ENCODE data around the gene ZNF416.

Gene ZNF416

DNA sequence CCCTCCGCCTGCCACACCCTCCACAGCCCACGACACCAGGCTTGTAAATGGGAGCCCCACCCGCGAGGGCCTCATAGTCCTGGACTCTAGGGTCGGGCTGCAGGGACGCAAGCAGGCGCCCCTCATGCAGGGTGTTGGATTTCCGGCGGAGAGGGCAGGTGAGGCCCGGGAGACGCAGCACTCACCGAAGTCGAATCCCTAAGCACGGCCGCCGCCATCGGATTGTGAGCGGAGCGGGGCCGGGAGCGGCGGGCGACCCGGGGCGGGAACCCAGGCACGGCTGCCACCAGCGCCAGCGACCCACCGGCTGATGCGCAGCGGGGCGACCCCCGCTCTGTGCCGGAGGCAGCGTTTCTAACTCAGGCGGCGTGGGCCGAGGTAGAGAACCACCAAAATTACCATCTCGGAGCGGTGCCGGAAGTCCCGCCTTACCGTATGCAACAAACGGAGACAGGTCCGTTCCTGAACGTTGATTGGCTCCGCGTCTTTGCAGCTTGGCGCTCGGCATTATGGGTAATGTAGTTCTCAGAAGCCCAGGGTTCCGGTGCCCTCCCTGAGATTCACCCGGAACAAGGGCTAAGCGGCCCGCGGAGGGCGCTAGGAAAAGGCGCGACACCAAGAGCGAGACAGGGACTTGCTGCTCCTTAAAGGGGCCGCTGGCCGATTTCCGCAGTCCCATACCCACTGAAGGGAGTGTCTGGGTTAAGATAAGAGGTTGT, at the start of gene ZNF416:
Gene ZNF416, minus strand, starts transcription at position 425 of the 719 bp plus-strand sequence. Its CDS starts 207 bp downstream, at position 218.
- peak; percentile 93 to 94 for DNase-seq (ENCODE audit: low read depth in 2 of 2)

DNA sequence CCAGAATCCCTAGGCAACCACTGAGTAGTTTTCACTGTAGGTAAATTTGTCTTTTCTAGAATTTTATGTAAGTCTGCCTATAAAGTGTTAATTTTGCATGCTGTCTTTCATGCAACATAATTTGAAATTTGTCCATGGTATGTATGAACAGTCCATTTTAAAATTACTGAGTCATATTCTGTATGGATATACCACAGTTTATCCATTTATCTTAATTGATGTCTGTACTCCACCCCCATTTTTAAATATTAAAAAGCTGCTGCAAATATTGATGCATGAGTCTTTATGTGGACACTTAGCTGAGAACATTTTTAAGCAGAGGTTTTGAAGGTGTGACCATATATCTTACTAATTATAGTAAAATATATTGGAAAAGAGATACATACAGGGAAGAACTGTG, 44.4 kb upstream of the ZNF416 start:
- DNase-seq (ENCODE audit: low read depth in 2 of 2): no peak

DNA sequence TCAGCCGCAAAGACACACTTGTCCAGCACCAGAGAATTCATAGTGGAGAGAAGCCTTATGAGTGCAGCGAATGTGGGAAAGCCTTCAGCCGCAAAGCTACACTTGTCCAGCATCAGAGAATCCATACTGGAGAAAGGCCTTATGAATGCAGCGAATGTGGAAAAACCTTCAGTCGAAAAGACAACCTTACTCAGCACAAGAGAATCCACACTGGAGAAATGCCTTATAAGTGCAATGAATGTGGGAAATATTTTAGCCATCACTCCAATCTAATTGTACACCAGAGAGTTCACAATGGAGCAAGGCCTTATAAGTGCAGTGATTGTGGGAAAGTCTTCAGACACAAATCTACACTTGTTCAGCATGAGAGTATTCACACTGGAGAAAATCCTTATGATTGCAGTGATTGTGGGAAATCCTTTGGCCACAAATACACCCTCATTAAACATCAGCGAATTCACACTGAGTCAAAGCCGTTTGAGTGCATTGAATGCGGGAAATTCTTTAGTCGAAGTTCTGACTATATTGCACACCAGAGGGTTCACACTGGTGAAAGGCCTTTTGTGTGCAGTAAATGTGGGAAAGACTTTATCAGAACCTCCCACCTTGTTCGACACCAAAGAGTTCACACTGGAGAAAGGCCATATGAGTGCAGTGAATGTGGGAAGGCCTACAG, 42.1 kb upstream of the ZNF416 start:
- DNase-seq (ENCODE audit: low read depth in 2 of 2): no peak

DNA sequence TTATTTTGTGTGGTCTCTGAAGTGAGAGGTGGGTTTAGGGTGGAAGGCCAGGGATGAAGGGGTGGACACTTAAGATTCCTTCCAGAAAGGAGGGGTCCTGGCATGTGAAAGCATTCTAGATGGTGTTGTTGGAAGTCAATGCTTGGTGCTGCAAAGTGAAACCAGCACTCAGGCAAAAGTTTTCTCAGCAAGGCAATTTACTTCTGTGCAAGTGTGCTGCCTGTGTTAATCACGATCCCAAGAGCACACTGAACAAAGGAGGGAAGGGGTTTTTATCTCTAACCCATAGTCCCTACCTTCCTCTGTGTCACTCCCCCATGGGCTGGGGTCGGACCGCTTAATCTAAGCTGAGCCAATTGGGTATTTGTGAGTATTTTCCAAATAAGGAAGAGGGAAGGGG, 36.6 kb upstream of the ZNF416 start:
- no peak for DNase-seq (ENCODE audit: low read depth in 2 of 2)

DNA sequence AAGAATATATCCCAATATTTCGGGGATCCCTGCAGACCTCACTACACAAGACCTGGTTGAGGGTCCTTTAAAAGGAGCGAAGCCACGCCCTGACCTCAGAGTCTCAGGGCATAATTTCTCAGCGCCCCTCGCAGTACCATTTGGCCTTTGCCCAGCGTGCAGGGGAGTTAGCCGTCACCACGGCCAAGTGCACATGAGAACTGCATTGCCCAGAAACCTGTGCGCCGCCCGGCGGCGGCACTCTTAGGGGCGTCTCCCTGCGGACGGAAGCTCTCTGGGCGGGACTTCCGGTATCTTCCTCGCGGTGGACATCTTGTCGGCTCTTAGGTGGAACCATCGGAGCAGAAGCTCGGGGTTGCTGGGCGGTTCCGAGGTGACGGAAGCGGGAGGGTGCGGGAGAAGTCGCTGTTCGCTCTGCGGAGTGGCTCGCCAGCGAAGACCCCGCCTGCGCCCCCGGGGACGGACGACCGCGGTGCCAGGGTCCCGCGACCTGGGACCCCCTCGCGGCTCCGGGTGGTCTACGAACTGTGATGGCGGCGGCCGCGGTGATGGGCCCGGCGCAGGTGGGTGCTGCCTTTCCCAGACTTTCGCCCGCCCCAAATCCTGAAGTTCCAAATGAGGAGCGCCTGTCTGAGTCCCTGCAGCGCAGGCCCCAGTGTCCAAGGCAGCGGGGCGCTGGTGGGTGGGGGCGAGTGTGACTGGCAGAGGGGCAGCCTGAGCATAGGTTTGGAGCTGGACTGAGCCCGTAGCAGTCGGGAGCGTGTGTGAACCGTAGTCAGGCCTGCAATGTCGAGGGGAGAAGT, 35.4 kb upstream of the ZNF416 start, which contains the start of gene ZNF134:
Gene ZNF134, plus strand, starts transcription at position 302 of the 803 bp plus-strand sequence. CDS start 5,227 bp downstream, outside the sequence.
- DNase-seq (ENCODE audit: low read depth in 2 of 2): peak; percentile 83 to 89

DNA sequence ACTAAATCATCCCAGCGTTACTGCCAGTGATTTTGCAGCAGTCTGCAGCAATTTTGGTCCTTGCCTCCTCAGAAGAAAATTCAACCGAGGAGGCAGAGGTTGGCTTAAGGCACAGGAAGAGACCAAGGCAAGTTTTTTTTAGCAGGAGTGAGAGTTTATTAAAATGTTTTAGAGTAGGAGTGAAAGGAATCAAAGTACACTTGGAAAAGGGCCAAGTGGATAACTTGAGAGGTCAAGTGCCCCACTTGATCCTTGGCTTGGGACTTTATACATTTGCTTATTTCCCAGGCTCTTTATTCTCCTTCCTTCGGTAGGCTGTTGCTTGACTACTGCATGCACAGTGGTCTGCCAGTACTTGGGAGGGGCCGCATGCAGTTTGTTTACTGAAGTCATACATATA, 32.4 kb upstream of the ZNF416 start:
- no peak for DNase-seq (ENCODE audit: low read depth in 2 of 2)

DNA sequence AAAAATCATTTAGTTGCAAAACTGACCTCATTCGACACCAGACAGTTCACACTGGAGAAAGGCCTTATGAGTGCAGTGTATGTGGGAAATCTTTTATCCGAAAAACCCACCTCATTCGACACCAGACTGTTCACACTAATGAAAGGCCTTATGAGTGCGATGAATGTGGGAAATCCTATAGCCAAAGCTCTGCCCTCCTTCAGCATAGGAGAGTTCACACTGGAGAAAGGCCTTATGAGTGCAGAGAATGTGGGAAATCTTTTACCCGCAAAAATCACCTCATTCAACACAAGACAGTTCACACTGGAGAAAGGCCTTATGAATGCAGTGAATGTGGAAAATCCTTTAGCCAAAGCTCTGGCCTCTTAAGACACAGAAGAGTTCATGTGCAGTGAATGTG, 28.2 kb upstream of the ZNF416 start:
- no peak for DNase-seq (ENCODE audit: low read depth in 2 of 2)

DNA sequence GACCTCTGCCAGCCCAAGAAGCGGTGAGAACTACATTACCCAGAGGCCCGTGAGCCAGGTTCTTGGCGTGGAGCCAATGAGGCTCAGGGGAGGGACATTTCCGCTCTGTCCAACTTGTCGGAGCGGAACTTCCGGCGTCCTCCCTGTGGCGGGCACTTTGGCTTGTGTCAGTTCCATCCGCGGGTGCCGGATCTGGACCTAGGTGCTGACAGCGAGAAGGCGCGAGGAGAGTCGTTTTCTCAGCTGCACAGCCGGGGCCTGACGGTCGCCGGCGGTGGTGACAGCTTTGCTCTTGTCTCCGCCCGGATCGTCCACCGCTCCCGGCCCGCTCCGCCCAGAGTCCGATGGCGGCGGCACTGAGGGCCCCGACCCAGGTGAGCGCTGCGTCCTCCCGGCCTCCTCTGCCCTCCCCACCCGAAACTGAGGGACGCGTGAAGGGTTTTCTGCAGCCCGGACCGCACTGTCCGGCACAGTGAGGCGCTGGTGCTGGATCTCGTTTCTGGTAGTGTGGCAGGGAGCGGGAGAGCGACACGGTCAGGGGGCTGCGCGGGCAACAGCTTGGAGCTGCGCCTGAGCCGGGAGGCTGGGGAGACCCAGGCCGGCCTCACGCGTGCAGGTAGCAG, 21.2 kb upstream of the ZNF416 start, which contains the start of gene ZNF530:
Gene ZNF530, plus strand, starts transcription at position 125 of the 623 bp plus-strand sequence. CDS start 4,461 bp downstream, outside the sequence.
- peak; percentile 77 to 84 for DNase-seq (ENCODE audit: low read depth in 2 of 2)

DNA sequence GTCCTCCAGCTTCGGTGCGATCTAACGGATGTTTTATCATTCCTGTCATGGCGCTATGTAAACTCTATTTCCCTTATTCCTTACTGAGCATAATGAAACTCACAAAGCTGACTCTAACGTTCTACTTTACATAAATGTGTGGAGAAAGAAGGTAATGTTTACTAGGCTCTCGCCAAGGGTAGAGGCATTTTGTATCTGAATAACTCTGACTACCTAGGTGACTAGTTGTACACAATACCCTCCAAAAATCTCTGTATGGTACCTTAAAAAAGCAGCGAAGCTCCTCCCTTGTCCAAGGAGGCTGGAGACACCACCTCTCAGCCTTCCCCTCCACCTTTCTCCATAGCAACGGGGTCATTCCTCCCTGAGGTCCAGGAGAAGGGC, 20.7 kb upstream of the ZNF416 start:
- no peak for DNase-seq (ENCODE audit: low read depth in 2 of 2)

DNA sequence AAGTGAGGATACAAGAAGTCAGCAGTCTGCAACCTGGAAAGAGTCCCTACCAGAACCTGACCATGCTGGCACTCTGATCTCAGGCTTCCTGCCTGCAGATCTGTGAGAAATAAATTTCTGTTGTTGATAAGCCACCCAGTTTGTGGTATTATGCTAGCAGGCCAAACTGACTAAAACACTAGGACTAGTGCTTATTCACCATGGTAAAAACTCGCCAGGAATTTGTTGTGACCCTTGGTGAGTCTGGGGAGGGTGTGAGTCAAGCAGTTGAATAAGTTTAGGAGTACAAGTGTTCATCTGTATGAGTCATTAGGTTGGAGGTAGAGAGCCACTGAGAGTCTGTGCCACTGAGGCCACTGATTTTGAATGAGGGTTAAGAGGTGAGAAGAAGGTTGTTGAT, 8.8 kb upstream of the ZNF416 start:
- no peak for DNase-seq (ENCODE audit: low read depth in 2 of 2)

DNA sequence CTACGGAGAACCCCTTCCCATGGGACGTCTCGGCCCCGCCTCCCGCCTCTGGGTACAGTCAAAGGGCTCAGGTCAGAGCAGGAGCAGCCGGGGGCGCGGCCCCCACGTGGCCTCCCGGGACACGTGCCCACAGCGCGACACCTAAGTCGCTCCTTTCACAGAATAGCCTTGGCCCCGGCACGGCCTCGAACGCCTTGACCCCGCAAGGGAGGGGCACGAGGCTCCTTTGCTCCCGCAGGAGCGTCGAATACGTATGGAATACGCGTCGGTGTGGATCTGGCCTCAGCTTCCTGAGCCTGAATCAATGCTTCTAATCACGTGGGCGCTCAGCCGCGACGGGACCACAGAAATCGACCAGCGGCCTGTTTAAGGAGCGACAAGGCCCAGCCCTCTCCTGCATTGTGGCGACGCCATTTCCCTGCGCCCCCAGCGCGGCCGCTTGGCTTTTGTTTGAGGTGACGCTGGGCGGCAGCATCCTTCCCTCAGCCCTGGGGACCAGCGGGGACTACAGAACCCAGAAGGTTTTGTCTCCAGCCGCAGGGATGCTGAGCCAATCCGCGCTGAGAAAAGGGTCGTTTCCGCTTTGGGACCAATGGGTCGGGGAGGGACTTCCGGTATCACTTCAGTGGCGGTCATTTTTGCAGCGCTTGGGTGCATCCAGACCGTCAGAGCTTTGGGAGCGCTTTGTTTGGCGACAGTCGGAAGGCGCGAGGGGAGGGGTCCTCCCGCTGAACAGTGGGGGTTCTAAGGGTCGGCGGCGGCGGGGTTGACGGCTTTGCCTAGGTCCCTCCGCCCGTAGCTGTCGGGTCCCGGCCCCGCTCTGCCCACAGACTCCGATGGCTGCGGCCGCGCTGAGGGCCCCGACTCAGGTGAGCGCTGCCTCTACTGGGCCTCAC, 5.1 kb upstream of the ZNF416 start, which contains the start of gene ZIK1:
Gene ZIK1, plus strand, starts transcription at position 625 of the 896 bp plus-strand sequence. Its CDS starts 212 bp downstream, at position 837.
- DNase-seq (ENCODE audit: low read depth in 2 of 2): peak; percentile 76

DNA sequence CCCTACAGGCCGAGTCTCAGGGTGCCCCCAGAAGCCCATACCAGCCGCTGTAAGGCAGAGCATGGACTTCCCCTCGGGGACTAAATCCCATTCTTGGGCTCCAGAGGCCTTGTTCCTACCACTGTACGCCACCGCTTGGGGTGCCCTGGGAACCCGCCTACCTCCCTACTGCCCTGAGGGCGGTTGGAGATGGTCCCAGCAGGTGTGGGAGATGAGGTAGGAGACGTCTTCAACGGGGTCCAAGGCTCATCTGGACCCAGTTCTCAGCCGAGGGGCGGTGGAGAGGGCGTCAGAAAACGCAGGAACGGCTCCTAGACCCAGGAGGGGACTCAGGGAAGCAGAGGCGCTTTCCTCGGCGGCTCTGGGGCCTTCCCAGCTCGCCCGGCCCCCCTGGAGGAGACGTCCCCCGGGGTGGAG, 4.4 kb upstream of the ZNF416 start:
- DNase-seq (ENCODE audit: low read depth in 2 of 2): no peak

DNA sequence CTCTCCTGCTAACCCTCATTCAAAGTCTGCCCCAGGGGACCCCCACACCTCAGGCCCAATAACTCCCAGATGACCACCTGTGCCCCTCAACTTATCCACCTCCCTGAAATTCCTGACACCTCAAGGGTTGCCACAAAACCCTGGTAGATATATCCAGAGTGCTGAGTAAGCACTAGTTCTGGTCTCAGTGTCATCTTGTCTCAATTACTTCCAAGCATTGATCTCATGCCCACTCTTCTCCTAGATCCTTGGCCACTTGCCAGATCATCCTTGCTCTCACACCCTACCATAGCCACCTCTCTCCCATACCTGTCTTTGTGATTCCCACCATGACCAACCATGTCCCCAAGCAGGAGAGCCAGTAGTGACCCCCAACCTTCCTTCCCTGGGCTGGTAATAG, 2.0 kb downstream of the ZNF416 start:
- no peak for DNase-seq (ENCODE audit: low read depth in 2 of 2)

DNA sequence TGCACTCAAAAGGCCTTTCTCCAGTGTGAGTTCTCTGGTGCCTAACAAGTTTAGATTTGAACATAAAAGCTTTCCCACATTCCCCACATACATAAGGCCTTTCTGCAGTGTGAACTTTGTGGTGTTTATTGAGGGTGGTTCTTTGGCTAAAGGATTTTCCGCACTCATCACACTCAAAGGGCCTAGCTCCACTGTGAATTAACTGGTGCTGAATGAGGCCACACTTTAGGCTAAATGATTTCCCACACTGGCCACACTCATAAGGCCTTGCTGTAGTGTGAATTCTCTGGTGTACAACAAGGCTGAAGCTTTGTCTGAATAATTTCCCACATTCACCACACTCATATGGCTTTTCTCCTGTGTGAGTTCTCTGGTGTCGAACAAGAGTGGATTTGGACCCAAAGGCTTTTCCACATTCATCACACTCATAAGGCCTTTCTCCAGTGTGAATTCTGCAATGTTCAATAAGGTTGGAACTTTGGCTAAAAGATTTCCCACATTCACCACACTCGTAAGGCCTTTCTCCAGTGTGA, 6.2 kb downstream of the ZNF416 start:
- DNase-seq (ENCODE audit: low read depth in 2 of 2): no peak

DNA sequence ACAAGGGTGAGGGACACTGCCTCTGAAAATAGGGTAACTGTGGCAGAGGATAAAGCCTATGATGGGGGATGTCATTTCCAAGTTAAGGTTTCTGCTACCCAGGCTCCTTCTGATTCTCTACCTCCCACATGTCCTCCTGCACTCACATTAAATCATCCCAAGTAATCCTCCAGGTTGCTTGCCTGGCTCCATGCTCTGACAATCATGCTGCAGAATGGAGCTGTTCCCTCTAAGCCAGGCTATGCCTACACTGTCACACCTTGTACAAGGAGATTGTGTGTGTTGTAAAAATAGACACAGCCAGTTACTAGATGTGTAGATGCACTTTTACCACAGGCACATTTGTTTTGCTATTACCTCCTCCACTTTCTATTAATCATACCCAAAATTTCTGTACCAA, 8.0 kb downstream of the ZNF416 start:
- no peak for DNase-seq (ENCODE audit: low read depth in 2 of 2)

DNA sequence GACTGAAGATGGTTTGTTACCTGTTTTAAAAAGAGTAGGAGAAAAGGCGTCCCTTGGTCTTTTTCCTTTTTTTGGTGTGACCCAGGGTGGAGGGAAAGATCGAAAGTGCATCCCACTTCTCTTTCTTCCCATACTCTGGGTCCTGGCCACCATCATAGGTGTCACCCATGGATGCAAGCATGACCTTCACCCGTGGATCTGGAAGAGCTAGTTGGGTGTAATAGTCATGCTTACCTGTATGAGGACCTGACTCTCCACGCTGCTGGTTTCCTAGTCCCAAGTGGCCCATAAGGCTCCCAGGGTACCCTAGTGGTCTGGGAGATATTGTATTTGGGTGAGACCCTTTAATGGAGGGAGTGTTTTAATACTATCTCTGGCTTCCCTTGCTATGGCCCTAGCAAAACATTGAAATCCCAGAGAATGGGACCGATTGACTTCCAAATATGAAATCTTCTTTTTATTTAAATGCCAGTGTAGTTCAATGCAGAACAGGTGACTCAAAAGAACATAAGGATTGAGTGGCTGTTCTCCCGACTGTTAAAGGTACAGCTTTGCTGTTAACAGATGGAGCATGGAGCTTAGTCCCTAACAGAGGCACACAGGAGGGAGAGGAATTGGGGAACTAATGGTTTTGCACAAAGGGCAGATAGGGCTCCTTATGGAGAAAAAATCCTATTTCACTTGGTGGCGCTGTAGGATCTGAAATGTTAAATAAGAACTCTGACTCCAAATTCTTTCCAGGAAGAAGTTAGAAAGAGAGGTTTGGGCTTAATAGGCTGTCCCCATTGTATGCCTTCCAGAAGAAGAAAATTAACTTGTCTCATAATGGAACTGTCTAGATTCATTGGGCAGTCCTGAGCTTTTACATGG, 12.1 kb downstream of the ZNF416 start:
- no peak for DNase-seq (ENCODE audit: low read depth in 2 of 2)

DNA sequence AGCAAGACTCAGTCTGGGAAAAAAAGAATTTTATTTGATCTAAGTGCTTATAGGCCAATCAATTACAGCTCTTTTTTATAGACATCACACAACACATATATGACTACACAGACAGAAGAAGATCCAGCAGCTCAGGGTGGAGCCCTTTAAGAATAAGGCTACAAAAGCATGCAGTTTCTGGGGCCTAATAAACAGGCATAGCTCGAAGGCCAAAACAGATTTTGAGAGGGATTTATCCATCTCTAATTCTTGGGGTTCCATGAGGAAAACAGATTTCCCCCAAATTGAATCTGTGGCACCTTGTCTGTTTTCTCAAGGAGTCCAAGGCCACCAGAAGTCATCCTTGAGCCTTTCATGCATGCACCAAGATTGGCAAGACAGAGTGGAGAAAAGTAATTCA, 15.2 kb downstream of the ZNF416 start:
- no peak for DNase-seq (ENCODE audit: low read depth in 2 of 2)

DNA sequence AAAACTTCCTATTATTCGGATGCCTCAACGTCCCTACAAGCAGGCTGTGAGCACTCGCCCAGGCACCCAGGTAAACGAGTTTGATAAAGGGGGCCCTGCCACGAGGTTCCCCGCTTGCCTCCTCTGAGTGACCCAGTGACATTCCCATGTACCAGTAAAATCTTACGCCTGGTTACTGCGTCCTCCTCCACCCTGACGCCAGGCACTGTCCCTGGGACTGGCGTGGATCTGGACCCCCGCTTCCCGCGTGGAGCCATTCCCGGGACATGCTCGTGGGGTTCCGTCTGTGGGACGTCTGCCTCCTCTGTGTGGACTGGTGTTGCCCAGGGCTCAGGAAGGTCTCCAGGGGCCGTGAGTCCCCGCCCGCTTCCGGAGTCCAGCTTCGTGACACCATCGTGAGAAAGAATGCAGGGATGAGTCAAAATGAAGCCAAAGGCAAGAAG, 18.6 kb downstream of the ZNF416 start:
- DNase-seq (ENCODE audit: low read depth in 2 of 2): no peak

DNA sequence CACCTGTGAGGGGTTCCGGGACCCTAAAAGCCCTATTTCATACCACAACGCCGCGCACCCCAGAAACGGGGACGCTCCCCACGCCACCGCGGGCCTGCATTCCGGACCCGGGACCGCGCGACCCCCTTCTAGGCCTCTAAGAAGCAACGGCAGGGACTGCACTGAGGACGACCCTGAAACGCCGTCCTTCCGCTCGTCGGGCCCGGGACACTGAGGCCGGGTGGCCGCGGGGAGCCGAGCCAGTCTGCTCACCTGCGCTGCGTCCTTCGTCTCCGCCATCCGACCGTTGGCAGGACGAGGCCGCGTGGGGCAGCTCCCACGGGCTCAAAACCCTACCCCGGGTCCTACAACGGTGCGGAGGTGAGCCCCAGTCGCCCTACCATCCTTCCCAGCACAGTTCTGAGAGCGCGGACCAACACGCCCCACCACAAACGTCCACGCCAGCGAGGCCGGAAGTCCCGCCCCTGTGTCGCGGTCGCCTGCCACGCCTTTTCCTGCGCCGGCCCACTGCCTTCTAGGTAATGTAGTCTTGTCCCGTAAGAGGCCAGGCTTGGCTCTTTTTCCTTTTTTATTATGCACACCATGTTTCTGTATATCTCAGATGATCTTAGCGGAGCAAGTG, 19.2 kb downstream of the ZNF416 start, which contains the start of gene ZNF550:
Gene ZNF550, minus strand, starts transcription at position 460 of the 622 bp plus-strand sequence. Its CDS starts 181 bp downstream, at position 279.
- peak; percentile 76 to 77 for DNase-seq (ENCODE audit: low read depth in 2 of 2)

All from stimulated activated CD4-positive, alpha-beta T cell treated with anti-CD3 and anti-CD28 coated beads, Interleukin-15, amount 100 ng/mL, for 48 hours (primary cell).